ENCODE results near the gene ANKRD63. TPM values are rescaled to one million over a fixed set of nuclear protein-coding genes. Genes with fewer than 3 reads are reported as not detected.

The ANKRD63 gene
- total and polyA plus RNA-seq, 10 of the 15 experiments (the other 5 are each of a cell fraction or from before 2014, with no cell fraction given): not detected

DNA sequence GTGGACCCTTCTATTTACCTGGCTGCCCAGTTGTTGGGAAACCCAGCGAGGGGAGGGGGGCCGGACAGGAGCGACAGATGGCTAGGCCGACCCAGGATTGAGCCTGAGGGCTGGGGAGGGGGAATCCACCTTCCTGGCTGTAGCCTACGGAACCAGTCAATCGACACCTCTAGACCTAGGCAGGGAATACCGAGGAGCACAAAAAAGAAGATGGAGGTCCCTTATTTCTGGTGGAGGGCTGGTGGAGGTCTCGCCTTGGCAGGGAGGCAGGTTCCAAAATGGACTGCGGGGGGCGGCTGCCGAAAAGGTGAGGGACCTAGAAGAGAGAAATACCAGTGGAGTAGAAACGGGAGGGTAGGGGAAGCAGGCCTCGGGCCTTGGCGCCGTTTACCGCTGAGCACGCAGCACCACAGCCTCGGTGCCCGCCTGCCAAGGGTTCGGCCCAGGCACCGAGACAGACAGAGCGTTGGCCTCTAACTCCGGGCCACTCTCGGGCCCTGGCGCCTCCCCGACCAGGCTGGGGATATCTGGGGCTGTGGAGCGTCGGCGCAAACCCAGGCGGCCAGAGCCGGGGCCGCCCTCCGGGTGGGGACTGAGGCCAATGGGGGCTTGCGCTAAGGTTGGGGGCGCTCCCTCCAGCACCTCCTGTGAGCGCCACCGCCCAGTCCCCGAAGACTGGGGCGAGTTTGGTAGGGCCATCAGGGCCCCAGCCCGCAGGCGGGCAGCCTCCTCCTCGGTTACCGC is 1.6 kb downstream of the ANKRD63 start (continued):
- TF ChIP-seq, protein P1, sequence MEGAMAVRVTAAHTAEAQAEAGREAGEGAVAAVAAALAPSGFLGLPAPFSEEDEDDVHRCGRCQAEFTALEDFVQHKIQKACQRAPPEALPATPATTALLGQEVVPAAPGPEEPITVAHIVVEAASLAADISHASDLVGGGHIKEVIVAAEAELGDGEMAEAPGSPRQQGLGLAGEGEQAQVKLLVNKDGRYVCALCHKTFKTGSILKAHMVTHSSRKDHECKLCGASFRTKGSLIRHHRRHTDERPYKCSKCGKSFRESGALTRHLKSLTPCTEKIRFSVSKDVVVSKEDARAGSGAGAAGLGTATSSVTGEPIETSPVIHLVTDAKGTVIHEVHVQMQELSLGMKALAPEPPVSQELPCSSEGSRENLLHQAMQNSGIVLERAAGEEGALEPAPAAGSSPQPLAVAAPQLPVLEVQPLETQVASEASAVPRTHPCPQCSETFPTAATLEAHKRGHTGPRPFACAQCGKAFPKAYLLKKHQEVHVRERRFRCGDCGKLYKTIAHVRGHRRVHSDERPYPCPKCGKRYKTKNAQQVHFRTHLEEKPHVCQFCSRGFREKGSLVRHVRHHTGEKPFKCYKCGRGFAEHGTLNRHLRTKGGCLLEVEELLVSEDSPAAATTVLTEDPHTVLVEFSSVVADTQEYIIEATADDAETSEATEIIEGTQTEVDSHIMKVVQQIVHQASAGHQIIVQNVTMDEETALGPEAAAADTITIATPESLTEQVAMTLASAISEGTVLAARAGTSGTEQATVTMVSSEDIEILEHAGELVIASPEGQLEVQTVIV (IDR thresholded peaks at IDR 0.05; ENCODE audit: borderline replicate concordance, partially characterized antibody): no peak
- TF ChIP-seq, protein P2, sequence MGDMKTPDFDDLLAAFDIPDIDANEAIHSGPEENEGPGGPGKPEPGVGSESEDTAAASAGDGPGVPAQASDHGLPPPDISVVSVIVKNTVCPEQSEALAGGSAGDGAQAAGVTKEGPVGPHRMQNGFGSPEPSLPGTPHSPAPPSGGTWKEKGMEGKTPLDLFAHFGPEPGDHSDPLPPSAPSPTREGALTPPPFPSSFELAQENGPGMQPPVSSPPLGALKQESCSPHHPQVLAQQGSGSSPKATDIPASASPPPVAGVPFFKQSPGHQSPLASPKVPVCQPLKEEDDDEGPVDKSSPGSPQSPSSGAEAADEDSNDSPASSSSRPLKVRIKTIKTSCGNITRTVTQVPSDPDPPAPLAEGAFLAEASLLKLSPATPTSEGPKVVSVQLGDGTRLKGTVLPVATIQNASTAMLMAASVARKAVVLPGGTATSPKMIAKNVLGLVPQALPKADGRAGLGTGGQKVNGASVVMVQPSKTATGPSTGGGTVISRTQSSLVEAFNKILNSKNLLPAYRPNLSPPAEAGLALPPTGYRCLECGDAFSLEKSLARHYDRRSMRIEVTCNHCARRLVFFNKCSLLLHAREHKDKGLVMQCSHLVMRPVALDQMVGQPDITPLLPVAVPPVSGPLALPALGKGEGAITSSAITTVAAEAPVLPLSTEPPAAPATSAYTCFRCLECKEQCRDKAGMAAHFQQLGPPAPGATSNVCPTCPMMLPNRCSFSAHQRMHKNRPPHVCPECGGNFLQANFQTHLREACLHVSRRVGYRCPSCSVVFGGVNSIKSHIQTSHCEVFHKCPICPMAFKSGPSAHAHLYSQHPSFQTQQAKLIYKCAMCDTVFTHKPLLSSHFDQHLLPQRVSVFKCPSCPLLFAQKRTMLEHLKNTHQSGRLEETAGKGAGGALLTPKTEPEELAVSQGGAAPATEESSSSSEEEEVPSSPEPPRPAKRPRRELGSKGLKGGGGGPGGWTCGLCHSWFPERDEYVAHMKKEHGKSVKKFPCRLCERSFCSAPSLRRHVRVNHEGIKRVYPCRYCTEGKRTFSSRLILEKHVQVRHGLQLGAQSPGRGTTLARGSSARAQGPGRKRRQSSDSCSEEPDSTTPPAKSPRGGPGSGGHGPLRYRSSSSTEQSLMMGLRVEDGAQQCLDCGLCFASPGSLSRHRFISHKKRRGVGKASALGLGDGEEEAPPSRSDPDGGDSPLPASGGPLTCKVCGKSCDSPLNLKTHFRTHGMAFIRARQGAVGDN (IDR thresholded peaks at IDR 0.05): no peak
- TF ChIP-seq, protein P3, sequence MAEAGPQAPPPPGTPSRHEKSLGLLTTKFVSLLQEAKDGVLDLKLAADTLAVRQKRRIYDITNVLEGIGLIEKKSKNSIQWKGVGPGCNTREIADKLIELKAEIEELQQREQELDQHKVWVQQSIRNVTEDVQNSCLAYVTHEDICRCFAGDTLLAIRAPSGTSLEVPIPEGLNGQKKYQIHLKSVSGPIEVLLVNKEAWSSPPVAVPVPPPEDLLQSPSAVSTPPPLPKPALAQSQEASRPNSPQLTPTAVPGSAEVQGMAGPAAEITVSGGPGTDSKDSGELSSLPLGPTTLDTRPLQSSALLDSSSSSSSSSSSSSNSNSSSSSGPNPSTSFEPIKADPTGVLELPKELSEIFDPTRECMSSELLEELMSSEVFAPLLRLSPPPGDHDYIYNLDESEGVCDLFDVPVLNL (IDR thresholded peaks at IDR 0.05; ENCODE audit: low read depth, low read length): no peak
- TF ChIP-seq, protein P4, sequence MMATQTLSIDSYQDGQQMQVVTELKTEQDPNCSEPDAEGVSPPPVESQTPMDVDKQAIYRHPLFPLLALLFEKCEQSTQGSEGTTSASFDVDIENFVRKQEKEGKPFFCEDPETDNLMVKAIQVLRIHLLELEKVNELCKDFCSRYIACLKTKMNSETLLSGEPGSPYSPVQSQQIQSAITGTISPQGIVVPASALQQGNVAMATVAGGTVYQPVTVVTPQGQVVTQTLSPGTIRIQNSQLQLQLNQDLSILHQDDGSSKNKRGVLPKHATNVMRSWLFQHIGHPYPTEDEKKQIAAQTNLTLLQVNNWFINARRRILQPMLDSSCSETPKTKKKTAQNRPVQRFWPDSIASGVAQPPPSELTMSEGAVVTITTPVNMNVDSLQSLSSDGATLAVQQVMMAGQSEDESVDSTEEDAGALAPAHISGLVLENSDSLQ (IDR thresholded peaks at IDR 0.05): no peak
- TF ChIP-seq RBBP5 (conservative IDR thresholded peaks at IDR 0.05): no peak

Data from GM12878 (cell line).